HEK293T (cell line): ENCODE results near the gene TUBGCP3.

Experiments
- ARNT ChIP-seq: fragments of 450-650 bp; IDR thresholded peaks from 2 replicates; pipeline ENCODE4 v1.6.1; 2017; ENCODE audit warnings: mild to moderate bottlenecking
- BHLHE40 ChIP-seq: fragments of 450-650 bp; IDR thresholded peaks from 2 replicates; pipeline ENCODE4 v1.6.1; 2016; ENCODE audit warnings: mild to moderate bottlenecking, moderate library complexity, borderline replicate concordance
- ELF4 ChIP-seq: fragments of 450-650 bp; IDR thresholded peaks from 2 replicates; pipeline ENCODE4 v1.6.1; 2017; ENCODE audit warnings: antibody characterized with exemption
- LEF1 ChIP-seq: fragments of 450-650 bp; IDR thresholded peaks from 2 replicates; pipeline ENCODE4 v1.6.1; 2017; ENCODE audit warnings: mild to moderate bottlenecking, borderline replicate concordance
- SP1 ChIP-seq: fragments of 450-650 bp; IDR thresholded peaks from 2 replicates; pipeline ENCODE4 v1.6.1; 2017

DNA sequence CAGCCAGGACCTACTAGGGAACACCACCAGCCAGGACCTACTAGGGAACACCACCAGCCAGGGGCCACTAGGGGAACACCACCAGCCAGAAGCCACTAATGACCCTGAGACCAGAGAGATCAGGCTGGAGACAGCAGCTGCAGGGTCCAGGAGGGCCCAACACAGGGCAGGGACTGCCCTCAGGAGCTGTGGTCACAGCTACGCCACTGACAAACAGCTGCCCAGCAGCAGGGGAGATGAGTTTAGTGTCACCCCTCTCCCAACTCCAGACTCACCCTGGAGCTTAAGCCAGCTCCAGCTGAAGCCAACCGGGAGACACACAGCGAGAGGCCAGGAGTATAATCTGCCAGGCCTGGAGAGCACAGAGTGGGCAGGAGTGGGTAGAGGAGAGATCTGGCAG is 25.7 kb downstream of the TUBGCP3 start:
- TF ChIP-seq ELF4 (no peak), ARNT (no peak), BHLHE40 (no peak), LEF1 (no peak), SP1 (no peak)
